HG03039 (cell line): ENCODE measurements around the gene POU2AF2.
"Not testable (repeated sequence)": the region's sequence is repeated elsewhere in the genome, so short reads cannot be mapped to it uniquely, and the experiment has no call there.

Source experiments
- ATAC-seq: cut with Tn5 transposase; IDR thresholded peaks from one replicate; pipeline ENCODE4 v1.9.1; 2021; ENCODE audit warnings: mild to moderate bottlenecking, moderate library complexity; ENCODE audit not compliant: unreplicated experiment

The POU2AF2 gene

GRCh38 chr11:111301004-111301841 is 55.7 kb downstream of the POU2AF2 start:
- no peak for ATAC-seq

DNA sequence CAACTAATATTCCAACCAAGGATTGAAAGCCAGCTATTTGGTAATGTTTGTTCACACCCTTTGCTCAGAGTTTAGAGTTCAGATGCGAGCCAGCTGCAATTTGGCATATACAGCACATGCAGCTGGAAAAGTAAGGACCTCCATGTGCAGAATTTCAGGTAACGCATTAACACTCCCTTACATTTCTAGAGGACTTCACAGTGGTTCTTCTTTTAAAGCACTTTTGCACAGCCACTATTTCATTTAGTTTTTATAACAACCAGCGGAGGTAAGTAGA is 56.3 kb downstream of the POU2AF2 start:
- ATAC-seq = no peak

DNA sequence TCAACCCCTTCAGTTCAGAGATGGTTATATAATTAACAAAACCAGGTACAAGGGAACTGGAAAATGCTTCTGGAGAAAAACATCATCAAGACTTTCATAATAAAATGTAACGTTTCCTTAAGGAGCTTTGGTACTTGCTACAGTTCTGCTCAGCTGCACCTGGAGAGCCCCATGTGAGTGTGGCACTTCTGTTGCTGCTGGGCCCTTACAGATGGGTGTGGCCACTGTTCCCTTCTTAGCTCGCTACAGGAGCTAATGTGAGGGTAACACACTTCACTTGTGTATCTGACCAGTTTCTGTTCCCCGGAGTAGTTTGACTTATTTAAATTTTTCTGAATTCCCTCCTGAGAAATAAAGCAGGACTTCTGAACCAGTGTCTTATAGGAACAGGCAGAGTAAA is 56.8 kb downstream of the POU2AF2 start:
- no peak for ATAC-seq

DNA sequence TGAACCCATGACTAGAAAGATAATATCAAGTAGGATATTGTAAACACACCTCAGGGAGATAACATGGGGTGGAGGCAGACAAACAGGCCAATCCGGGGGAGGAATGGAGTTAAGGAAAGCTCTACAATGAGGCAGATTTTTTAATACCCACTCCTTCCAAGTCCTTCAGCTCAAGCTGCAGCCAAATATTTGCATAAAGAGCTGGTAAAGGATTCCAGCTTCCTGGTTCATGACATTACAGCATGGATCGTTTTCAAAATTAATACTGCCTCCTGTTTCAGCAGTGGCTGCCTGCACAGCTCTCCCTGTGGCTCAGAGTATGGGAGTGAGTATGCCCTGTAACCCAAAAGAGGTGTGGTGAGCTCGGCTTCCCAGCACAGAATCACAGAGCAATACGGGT is 57.9 kb downstream of the POU2AF2 start:
- no peak for ATAC-seq

DNA sequence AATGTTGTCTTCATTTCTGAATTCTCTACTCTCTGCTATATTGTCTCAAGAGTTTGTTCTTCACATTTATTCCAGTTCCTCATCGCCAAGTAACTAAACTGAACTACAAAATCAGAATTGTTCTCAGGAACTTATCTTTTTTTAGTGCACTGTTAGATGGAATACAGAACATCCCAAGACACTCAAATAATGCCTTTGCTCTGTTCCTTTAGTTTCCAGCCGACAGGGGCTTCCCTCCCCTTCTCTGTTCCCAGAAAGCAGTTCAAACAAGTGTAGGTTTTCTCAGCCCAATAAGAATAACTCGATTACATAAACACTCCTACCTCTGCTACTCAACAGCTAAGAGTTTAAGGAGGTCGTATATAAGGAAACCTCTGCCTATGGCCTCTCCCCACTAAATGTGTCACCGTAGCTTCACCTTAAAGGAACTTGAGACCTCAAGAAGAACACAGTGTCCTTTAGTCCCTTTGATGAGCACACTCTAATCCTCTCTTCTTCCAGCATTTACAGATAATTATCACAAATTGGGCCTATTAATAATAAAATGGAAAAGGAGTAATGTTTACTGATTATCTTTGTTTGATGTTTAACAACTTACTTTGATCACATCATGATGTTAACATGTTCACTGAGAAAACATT is 59.8 kb downstream of the POU2AF2 start:
- ATAC-seq = no peak

DNA sequence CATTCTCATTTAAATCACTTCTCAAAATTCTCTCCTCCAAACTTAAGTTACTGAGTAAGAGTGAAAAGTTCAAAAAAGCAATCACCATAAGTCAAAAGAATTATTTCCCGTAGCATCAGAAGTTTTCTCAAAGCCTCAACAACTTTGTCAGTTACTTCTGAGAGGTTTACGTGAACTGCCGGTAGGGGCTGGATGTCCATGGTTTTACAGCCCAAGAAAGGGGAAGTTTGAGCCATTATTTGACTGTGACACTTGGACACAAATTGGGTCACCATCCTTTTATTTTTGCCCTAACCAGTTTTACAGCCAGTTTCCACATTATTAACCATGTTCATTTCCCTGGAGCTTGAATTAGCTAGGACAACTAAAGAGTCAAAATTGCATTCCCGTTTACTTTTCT is 60.4 kb downstream of the POU2AF2 start:
- no peak for ATAC-seq

DNA sequence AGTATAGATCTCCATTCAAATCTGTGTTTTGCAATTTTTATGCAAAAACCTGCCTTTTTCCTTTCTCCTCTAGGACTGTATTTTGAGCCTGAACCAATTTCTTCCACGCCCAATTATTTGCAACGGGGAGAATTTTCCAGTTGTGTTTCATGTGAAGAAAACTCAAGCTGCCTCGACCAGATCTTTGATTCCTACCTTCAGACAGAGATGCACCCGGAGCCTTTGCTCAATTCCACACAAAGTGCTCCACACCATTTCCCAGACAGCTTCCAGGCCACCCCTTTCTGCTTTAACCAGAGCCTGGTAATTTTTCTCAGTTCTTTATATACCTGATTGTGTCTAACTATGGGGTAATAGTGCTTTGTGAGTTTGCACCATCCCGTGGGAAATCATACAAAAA is 60.8 kb downstream of the POU2AF2 start:
- ATAC-seq = no peak

GRCh38 chr11:111307472-111308108 is 62.1 kb downstream of the POU2AF2 start:
- no peak for ATAC-seq

GRCh38 chr11:111308140-111308539 is 62.6 kb downstream of the POU2AF2 start:
- ATAC-seq = no peak

DNA sequence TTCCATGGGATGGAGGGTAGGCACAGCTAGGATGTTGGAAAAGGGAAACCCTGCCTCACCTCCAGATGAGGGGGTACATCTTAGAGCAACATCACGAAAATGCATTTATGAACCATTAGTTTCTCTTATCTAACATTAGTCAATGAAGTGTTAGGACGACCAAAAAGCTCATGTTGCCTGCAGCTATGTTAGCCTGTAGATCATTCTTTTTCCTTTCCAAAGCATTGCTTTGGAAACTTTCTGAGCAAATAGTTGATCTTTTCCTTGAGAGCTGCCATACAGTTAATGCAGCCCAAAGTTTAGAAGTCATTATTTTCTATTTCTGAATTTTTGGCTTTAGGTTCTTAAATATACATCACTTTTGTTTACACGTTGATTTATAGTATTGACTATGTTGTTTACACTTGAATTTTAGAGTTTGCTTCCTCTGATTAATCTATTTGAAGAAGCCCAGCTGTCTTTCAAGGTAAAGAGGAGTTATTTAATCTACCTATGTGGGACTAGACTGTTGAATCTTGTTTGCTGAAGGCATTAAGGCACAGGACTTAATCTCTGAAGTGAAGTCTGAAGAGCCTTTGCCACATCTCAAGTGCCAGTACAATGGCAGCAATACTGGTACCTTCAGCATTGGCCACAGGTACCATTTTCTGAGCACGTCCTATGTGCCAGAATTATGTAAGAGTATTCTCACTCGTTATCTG is 63.8 kb downstream of the POU2AF2 start:
- no peak for ATAC-seq

GRCh38 chr11:111310088-111310487 is 64.6 kb downstream of the POU2AF2 start:
- no peak for ATAC-seq

DNA sequence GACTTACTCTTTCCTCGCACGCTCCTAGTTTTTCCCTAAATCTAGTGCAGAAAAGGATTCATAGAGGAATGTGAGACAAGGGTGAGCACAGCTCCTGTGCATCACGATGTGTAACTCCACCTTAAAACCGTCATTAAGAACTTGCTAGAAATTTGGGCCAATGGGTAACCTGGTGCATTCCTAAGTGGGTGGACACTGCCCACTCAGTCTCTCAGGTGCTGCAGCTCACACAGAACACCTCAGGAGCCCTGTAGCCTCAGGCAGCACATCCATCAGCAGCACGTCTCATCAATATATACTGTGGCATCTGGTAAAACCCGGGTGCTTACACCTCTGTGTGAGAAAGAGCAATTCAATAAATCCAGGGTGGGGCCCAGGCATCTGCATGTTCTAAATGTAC is 65.2 kb downstream of the POU2AF2 start:
- ATAC-seq = no peak

GRCh38 chr11:111312076-111312475 is 66.6 kb downstream of the POU2AF2 start:
- no peak for ATAC-seq

- no peak for ATAC-seq
These were observed 73.8 kb downstream of the POU2AF2 start for GRCh38 chr11:111319296-111319695.

DNA sequence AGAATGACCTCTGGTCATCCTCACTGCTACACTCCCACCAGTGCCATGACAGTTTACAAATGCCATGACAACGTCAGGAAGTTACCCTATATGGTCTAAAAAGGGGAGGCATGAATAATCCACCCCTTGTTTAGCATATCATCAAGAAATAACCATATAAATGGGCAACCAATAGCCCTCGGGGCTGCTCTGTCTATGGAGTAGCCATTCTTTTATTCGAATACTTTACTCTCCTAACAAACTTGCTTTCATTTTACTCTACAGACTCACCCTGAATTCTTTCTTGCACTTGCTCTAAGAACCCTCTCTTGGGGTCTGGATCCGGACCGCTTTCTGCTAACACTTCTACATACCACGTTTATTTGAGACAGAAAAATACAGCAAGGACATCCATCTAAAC is 74.7 kb downstream of the POU2AF2 start:
- not testable (repeated sequence) for ATAC-seq

GRCh38 chr11:111320728-111321568 is 75.4 kb downstream of the POU2AF2 start:
- no peak for ATAC-seq

DNA sequence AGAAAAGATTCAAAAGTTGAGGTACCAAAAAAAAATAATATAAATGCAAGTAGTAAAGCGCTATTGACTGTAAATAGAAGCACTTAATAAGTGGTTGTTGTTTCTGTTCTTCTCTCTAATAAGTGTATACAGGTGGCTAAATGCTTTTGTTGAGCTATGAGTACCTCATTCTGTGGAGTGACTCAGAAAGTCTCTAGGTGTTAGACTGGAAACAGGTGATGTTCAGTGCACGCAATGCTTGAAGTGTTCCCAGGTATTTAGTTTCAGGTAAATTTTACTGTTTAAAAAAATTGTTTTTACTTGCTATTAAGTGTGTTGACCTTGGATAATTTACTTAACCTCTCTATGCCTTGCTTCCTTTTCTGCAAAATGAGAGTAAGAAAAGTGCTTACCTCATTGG is 77.0 kb downstream of the POU2AF2 start:
- no peak for ATAC-seq

DNA sequence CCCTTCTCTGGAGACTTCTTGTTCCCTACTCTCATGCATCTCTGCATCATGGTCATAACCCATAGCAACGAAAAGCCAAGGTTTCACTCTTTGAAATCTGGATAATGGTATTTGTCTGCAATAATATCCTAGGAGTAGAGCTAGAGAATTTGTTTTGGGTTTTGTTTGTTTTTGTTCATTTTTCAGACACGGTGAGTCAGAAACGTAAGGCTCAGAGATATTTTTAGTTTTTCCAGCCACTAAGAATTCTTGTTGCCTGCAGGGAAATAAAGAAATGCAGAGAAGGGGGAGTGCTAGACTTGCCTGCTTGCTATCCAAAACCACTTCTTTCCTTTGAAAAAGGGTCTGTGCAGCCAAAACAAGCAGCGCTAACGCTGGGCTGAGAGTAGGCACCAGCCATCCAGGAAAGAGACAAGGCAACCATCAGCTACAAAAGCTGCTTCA is 78.8 kb downstream of the POU2AF2 start:
- ATAC-seq = no peak

DNA sequence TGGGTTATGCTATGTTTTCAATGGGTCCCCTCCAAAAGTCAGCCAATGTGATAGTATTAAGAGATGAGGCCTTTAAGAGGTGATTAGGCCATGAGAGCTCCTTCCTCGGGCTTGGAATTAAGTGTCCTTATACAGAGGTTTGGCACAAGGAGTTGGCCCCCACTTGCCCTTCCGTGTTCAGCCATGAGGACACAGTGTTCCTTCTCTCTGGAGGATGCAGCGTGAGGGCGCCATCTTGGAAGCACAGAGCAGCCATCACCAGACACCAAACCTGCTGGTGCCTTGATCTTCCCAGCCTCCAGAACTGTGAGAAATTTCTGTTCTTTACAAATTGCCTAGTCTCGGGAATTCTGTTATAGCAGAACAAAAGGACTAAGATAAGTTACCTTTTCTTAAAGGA is 79.7 kb downstream of the POU2AF2 start:
- no peak for ATAC-seq

- no peak for ATAC-seq
These were observed 81.3 kb downstream of the POU2AF2 start for GRCh38 chr11:111326824-111327223.
